ENCODE measurements around the gene LKAAEAR1.

The LKAAEAR1 gene

DNA sequence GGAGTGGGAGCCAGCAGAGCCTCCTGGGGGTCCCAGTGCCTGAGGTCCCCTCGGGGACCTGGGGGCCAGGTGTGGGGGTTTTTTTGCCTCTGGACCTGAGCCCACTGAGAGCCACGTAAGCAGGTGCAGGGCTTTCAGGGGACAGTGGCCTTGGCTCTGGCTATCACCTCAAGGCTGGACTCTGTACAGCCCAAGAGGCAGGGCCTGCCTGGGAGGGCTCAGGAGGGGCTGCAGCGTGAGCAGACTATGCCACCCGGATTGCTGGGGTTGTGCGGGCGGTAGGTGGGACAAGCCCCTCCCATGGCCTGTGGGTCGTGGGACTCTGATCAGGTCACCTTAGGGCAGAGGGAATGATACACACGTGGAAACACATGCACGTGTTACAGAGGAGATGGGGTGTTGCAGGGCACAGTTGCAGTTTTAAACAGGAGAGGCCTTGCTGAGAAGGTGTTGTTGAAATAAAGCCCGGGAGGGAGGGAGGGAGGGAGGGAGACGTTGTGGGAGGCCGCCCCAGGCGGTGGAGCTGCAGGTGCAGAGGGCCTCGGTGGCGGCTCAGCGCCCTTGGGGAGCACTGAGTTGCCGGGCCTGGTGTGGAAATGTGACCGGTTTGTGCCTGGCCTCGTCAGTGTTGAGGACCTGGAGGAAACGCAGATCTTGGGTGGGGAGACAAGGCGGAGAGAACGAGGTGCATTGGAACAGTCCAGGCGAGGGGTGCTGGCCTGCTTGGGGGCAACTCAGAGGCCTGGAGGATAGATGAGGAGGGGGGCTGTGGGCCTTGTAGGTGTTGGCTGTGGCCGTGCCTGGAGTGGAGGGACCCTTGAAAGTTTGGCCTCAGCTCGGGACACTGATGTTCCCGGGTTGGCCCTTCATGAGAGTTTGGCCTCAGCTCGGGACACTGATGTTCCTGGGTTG lies 18.9 kb downstream of the LKAAEAR1 start:
- no peak for DNase-seq (ENCODE audit: low spot score)

- DNase-seq (ENCODE audit: low spot score): no peak
These were observed 20.0 kb downstream of the LKAAEAR1 start for GRCh38 chr20:64064145-64064698.

DNA sequence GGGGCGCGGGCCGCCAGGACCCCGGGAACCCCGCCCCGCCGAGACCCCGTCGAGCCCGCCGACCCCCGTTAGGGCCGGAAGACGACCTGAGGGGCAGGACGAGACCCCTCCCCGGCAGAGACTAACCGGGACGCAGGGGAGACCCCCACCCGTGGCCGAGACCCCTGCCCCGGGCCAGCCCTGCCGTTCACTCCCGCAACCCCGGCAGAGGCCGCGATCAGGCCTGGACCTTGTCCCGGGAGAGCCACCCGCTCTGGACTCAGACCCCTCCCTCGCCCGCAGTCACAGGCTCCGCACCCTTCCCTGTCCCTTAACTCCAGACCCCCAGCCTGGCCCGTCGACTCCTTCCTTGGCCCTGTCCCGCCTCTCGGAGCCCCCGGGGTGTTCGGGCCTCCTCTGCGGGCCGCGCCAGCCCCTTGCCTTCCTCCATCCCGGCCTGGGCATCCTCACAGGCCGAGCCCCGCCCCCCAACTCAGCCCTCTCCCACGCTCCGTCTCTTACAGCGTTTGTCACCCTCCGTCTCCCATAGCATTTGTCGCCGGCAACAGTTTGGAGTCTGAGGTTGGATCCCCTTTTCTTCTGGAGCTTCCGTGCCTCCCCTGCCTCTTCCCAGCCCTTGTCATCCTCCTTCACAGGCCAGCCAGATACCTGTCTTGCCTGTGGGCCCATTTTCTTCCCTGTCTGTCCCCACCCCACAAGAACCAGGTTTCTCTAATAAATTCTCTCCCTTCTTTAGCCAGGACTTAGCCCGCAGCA lies 20.6 kb downstream of the LKAAEAR1 start:
- DNase-seq (ENCODE audit: low spot score): no peak

DNA sequence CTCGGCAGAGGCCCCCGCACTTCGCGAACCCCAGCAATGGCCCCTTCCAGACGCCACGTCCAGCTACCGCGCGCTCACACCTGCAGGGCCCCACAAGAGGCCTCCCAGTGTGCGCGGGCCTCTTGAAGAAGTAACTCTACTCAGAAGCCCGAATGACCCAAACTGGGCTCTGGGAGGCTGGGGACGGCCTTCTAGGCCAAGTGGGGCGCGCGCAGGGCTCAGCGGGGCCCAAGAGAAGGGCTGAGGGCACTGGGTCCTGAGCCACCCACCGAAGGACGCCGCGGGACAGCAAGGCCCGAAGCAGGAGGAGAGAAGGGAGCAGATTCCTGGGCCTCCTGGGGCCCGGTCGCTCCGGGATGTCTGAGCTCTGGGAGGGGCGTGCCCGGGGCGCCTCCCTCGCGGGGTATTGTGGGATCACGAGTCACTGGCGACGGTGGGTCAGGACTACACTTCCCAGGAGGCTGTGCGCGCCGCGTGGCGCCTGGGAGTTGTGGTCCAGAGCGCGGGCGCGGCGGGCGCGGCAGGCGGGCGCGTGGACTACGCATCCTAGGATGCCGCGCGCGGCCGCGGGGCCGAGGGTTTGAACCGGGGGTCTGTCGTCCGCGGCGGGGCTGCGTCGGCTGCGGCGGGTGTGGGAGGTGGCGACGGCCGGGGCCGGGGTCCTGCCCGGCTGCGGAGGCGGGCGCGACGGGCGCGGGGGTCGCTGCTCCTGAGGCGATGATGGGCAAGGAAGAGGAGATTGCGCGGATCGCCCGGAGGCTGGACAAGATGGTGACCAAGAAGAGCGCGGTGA lies 21.4 kb downstream of the LKAAEAR1 start, which contains the start of gene TCEA2:
Gene TCEA2 (plus strand): TSS at position 603 of the 793 bp plus-strand sequence. CDS start 115 bp downstream, at position 718.
- DNase-seq (ENCODE audit: low spot score): peak; percentile 97

DNA sequence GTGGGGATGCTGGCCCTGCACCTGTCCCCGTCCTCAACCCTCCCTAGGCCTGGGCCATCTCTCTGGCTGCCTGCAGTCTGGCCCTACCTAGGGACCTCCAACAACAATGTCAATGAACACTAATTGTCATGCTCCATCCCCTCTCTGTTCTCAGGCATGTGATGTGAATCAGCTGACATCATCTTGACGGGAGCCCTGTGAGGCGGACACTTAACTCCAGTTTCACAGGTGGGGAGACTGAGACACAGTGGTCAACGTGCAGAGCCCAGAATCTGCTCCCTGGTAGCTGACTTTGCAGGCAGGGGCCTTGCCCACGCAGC lies 22.0 kb downstream of the LKAAEAR1 start:
- no peak for DNase-seq (ENCODE audit: low spot score)

- no peak for DNase-seq (ENCODE audit: low spot score)
These were observed 25.7 kb downstream of the LKAAEAR1 start for GRCh38 chr20:64058536-64058935.

- DNase-seq (ENCODE audit: low spot score): peak; percentile 80
These were observed 26.3 kb downstream of the LKAAEAR1 start for GRCh38 chr20:64057628-64058498.

DNA sequence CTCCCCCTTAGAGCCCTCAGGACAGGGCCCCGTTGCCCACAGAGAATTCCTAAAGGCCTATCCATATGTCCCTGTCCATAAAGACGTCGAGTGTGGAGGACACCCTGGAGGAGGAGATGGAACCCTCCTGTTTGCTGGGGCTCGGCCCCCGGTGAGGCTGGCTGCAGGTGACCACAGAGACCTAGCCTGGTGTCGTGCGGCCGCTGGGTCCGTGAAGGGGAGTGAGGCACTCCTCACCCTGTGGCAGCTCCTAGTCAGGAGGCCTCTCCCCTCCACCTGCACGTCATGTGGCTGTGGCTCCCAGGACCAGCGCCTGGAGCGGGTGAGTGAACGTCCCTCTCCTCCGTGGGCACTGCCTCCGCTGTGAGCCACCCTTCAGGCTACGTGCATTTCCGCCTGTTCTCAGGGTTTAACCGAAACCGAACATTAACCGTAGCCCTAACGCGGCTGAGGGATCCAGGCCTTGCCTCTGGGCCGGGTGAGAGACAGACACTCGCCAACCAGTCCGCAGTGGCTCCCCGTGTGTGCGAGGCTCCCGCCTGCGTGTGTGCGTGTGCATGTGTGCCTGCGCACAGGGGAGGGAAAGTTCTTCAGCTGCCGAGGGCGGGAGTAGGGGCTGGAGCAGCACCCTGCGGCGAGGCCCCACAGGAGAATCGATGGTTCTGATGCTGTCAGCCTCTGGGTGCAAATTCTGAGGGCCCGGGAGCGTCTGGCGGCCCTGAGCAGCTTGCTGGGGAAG lies 27.1 kb downstream of the LKAAEAR1 start:
- DNase-seq (ENCODE audit: low spot score): no peak

DNA sequence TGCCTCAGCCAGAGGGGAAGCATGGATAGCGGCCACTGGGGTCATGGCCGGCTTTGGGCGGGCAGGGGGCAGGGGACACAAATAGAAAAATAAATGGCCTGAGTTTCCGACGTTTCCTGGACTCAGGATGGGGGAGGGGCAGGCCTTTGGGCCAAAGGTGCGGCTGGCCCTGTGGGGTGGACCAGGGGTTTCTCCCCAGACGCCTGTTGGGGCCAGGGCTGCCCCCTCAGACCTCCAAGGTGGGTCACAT lies 27.6 kb downstream of the LKAAEAR1 start:
- no peak for DNase-seq (ENCODE audit: low spot score)

DNA sequence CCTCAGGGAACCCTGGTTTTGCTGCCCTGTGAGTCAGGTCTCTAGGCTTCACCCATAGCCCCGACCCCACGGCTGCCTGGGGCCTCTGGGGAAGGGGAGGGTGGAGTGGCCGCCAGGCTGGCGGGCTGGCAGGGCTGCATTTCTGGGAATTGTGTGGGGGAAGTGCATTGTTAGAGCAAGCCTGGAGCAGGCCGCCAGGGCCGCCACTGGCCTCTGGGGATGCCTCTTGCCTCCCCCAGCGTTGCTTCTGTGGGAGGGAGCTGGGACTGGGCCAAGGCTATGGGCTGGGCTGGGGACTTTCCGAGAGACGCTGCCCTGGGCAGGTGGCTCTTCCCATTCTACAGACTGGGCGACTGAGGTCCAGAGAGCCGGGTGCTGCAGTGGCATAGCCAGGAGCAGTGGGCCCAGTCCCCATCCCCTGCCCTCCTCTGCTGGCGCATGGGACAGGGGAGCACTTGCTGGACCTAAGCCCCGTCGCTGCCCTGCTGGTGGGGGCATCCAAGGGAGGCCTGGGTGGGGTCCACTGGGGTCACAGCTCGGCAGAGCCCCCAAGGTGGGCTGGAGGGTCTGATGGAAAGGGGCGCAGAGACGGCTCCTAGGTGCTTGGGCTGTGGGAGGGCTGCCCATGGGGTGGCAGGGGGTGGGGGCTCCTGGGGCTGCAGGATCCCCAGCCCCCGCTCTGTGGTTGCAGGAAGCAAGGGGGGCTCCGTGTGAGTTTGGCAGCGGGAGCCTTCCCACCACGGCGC lies 28.1 kb downstream of the LKAAEAR1 start:
- DNase-seq (ENCODE audit: low spot score): no peak

DNA sequence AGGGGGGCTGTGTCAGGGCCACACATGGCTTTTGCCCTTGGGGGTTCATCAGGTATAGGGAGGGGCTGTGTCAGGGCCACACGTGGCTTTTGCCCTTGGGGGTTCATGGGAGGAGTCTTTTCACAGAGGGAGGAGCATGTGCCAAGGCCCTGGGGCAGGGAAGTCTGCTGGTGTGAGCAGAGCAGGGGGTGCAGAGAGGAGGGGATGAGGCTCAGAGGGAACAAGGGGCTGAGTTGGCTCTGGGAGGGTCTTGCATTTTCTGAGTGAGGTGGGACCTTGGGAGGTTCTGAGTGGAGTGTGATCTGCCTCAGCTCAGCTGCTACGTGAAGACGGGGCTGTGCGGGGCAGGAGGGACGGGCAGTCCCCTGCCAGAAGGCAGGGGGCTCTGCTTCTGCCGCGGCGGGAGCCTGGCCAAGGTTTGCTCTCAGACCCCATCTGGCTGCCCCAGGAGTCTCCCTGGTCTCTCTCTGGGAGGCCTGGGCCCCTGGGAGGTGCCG lies 28.8 kb downstream of the LKAAEAR1 start:
- DNase-seq (ENCODE audit: low spot score): no peak

DNA sequence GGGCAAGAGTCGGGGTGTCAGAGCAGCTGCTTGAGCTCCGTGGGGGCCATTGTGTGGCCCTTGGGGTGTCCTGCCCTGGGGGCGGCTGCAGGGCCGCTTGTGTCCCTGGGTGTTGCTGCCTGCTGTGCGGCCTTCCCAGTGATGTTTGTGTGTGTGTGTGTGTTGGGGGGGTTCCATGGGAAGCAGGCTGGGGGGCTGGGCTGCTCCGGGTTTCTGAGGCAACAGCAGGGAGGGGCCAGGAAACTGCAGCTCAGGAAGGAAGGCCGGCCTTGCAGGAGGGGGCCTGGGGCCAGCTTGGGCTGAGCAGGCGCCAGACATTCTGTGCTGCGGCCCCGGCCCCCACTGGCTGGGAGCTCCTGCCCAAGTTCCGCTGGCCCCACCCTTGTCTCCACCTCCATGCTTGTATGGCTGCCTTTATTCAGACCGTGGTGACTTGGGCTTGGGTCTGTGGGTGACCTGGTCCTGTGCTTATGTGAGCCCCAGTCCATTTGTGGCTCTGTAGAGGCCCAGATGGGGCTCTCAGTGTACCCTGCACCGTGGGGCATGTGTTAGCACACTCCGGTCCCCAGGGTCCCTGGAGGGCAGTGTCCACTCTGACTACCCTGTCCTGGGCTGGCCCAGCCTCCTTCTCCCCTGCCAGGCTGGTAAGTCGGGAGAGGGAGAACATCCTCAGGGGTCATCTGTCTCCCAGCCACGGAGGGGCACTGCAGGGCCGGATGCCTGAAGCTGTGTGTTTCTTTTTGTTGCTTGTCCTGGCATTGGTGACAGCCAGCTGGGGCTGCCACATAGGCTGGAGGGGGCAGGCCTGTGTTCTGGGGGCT lies 30.1 kb downstream of the LKAAEAR1 start:
- no peak for DNase-seq (ENCODE audit: low spot score)

DNA sequence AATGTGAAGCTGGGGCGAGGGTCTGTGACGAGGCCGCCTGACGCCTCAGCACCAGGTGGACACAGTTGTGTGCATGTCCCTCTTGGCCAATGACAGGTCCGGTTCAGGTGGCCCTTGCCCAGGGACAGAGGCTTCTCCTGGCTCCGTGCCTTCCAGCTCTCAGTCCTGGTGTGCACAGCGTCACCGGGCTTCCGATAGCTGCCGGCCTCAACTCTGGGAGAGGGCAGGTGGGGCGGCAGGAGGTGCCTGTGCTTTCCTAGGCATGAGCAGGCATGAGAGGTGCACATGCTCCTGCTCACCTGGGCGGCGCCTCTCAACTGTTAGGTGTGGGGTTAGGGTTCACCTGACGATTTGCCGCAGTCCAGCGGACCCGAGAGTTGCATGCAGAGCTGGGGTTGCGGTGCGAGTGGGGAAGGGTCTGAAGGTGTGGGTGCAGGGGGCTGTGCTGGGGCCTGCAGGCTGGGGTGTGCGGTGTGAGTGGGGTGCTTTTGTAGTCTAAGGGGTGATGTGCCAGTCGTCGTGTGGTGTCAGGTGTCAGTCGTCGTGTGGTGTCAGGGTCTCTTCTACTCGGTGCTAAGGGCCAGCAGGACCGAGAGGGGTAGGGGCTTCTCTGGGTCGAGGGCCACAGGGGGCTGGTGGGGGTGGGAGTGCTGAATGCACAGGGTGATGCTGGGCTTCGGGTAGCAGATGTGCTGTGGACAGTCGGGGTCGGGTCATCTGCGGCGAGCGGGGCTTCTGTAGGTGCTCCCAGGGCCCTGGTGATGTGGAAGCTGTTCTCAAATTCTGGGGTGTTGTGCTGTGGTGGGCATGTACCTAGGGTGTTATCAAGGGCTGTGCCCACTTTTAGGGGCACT lies 31.0 kb downstream of the LKAAEAR1 start:
- no peak for DNase-seq (ENCODE audit: low spot score)

DNA sequence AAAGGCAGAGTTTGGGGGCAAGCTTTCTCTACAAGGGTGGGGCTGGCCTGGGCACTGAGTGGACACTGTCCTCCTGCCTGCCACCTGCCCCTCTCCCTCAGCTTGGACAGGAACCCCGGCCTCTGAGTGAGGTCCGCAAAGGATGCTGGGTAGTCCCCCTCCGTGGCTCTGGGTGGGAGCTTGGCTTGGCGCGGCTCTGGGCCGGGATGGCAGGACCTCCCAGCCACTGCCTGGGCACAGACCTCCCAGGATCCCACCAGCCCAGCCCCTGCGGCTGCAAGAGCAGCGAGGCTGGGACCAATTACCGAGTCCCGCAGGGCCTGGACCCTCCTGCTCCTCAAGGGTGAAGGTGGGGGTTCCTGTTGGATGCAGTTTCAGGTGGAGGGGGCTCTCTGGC lies 31.9 kb downstream of the LKAAEAR1 start:
- DNase-seq (ENCODE audit: low spot score): no peak

GRCh38 chr20:64051561-64052325 lies 32.5 kb downstream of the LKAAEAR1 start:
- no peak for DNase-seq (ENCODE audit: low spot score)

DNA sequence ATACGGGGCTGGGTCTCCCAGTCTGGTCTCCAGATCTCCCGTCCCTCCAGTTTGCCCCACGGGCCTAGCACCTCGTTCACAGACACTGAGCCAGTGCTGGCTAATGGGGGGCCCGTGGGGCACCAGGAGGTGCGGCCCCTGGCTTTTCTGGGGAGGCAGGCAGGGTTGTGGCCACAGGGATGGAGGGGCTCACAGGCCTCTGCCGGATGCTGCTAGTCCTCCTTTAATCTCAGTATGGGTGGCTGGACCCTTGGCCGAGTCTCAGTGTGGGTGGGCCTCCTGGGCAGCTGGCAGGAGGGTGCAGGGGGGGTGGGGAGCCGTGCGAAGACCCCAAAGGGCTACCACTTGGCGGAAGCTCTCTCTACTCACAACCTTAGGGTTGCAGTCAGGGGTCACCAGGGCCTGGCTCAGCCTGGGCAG lies 33.2 kb downstream of the LKAAEAR1 start:
- DNase-seq (ENCODE audit: low spot score): no peak

Data from activated CD4-positive, alpha-beta T cell treated with anti-CD3 and anti-CD28 coated beads, Interleukin-2, Interleukin-4, amounts not matched to agents 100 ng/mL and 50 ng/mL, durations not matched to agents 16 hours and 8 hours (primary cell).